ENCODE results near the gene LRMDA.
"Not testable (repeated sequence)": the region's sequence is repeated elsewhere in the genome, so short reads cannot be mapped to it uniquely, and the experiment has no call there.

Gene LRMDA

GRCh38 chr10:76576276-76576962 lies 1145.0 kb downstream of the LRMDA start:
- peak; percentile 80 for DNase-seq (ENCODE audit: low read depth, low spot score)

DNA sequence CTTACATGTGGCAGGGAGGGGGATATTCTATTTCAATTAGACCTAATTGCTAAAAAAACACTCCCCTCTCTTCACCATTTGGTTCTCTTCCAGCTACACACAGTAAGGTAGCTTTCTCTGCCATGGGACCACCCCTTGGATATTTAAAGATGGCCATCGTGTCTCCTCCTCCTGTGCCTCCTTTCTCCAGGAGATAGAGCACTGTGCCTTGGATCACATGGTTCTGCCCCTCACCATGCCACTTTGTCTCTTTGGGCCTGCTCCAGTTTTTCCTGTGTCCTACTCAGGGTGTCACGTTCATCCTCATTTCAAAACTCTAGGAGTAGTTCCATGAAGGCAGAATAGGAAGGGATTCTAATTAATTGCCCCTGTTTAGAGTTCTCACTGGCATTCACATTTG lies 1146.0 kb downstream of the LRMDA start:
- DNase-seq (ENCODE audit: low read depth, low spot score), result no peak

GRCh38 chr10:76581506-76582256 lies 1150.3 kb downstream of the LRMDA start:
- no peak for DNase-seq (ENCODE audit: low read depth, low spot score)

GRCh38 chr10:76582531-76582930 lies 1151.1 kb downstream of the LRMDA start:
- DNase-seq (ENCODE audit: low read depth, low spot score), result no peak

DNA sequence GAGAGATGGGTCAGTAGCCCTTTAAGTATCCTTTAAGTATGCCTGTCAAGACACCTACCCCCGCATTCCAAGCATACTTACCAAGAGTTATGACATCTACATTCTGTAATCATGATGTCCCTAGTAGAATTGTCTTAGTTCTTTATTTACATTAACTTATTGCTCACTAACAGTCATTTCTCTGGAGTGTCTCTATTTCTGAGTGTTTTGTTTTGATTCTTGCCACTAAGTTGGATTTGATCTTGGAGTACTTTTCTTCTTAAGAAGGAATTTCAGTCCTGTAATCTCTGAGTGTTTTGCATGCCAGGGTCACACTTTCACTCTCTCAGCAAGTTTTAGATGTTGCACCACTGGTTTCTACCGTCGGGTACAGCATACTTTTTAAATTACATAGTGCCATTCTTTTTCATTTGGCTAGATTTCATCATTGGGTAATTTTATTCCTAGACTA lies 1152.3 kb downstream of the LRMDA start:
- DNase-seq (ENCODE audit: low read depth, low spot score), result peak; percentile 81

GRCh38 chr10:76584466-76584865 lies 1153.0 kb downstream of the LRMDA start:
- DNase-seq (ENCODE audit: low read depth, low spot score), result not testable (repeated sequence)

Measured in astrocyte of the hippocampus (primary cell).